WTC11 (cell line): ENCODE measurements around the gene PHLDB3.

Experiments
- ELF4 ChIP-seq: sonication (generic); formaldehyde crosslinking; IDR thresholded peaks from 2 replicates; pipeline ENCODE4 v1.8.1; 2022; ENCODE audit warnings: low read depth, mild to moderate bottlenecking, moderate library complexity, missing genetic modification reagents
- TF ChIP-seq, protein P1 (sequence below): sonication (generic); formaldehyde crosslinking; IDR thresholded peaks from 2 replicates; pipeline ENCODE4 v1.8.1; 2022; ENCODE audit warnings: mild to moderate bottlenecking, moderate library complexity, missing genetic modification reagents
- TF ChIP-seq, protein P2 (sequence below): fragments of 200-600 bp; IDR thresholded peaks from 2 replicates; pipeline ENCODE4 v1.8.0; 2022; ENCODE audit warnings: antibody characterized with exemption

DNA sequence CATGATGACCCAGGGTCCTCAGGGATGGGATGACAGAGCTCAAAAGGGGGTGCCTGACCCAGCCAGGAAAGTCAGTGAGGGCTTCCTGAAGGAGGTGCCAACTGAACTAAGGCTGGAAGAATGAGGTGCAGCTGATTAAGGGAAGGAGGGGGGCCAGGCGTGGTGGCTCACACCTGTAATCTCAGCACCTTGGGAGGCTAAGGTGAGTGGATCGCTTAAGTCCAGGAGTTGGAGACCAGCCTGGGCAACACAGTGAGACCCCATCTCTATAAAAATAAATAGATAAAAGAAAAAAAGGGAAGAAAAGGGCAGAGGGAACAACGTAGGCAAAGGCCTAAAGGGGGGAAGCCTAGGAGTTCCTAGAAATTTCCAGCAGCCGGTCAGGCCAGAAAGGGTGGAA lies 30.1 kb downstream of the PHLDB3 start:
- TF ChIP-seq, protein P1, sequence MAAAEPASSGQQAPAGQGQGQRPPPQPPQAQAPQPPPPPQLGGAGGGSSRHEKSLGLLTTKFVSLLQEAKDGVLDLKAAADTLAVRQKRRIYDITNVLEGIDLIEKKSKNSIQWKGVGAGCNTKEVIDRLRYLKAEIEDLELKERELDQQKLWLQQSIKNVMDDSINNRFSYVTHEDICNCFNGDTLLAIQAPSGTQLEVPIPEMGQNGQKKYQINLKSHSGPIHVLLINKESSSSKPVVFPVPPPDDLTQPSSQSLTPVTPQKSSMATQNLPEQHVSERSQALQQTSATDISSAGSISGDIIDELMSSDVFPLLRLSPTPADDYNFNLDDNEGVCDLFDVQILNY (CRISPR knock-in tag): no peak
- TF ChIP-seq, protein P2, sequence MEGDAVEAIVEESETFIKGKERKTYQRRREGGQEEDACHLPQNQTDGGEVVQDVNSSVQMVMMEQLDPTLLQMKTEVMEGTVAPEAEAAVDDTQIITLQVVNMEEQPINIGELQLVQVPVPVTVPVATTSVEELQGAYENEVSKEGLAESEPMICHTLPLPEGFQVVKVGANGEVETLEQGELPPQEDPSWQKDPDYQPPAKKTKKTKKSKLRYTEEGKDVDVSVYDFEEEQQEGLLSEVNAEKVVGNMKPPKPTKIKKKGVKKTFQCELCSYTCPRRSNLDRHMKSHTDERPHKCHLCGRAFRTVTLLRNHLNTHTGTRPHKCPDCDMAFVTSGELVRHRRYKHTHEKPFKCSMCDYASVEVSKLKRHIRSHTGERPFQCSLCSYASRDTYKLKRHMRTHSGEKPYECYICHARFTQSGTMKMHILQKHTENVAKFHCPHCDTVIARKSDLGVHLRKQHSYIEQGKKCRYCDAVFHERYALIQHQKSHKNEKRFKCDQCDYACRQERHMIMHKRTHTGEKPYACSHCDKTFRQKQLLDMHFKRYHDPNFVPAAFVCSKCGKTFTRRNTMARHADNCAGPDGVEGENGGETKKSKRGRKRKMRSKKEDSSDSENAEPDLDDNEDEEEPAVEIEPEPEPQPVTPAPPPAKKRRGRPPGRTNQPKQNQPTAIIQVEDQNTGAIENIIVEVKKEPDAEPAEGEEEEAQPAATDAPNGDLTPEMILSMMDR: no peak
- TF ChIP-seq ELF4 (CRISPR knock-in tag): no peak
